ENCODE measurements around the gene RPL10. TPM values are rescaled to one million over a fixed set of nuclear protein-coding genes. Genes with fewer than 3 reads are reported as not detected.

RPL10 gene
- total RNA-seq, 2 donors from 2014 or later: 1,604 to 1,651 TPM

DNA sequence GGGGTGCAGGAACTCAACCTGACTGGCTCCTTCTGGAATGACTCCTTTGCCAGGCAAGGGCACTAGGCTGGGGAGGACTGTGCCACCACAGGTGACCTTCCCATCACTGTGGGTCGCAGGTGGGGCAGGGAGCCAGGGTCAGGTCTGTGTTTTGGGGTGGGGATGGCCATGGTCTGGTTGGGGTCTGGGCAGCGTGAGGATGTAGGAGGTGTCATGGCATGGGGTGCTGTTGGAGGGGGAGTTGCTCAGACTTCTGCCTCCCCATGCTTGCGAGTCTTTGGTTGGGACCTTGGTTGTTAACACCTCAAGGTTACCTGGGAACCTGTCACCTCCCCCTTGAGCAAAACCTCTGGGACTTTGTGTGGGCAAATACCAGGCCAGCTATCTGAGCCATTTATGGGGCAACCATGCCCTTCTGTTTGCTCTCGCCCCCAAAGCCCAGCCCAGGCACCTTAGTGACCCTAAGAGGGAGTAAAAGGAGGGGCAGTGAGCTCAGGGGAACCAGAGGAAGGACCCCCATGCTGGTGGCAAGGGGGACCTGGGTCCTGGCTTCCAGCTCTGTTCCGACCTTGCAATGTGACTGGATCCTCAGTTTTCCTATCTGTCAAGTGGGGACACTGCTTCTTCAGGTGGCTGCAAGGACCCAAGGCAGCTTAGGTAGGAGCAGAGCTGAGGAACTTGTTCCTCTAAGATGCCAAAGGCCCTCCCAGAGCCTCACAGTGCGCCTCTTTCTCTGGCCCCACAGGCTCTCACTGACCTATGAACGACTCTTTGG is 36.4 kb downstream of the RPL10 start:
- peaks cover 58% of the 10 kb centered on the region for H3K36me3 Mint-ChIP-seq (ENCODE audit: low read depth)
- no peak overlapping the region for H3K4me3 Mint-ChIP-seq
- no peaks in the 10 kb centered on the region for H3K9me3 Mint-ChIP-seq
- no peaks in the 10 kb centered on the region for H3K27me3 Mint-ChIP-seq
- ATAC-seq (replicated peaks): no peak
- no peak overlapping the region for H3K27ac Mint-ChIP-seq
- peaks cover 12% of the 10 kb centered on the region for H3K4me1 Mint-ChIP-seq

DNA sequence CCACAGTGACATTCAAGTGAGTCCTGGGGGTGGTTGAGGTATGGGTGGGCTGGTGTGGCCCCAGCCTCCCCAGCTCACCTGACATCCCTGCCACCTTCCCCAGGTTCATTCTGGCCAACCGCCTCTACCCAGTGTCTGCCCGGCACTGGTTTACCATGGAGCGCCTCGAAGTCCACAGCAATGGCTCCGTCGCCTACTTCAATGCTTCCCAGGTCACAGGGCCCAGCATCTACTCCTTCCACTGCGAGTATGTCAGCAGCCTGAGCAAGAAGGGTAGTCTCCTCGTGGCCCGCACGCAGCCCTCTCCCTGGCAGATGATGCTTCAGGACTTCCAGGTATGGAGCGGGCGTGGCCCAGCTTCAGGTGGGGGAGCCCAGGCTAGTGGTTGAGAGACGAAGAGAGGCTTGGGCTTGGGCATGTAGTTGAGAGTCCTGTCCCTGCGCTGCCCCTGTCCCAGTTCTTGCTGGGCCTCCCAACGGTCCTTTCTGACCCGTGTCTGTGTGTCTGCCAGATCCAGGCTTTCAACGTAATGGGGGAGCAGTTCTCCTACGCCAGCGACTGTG is 37.1 kb downstream of the RPL10 start:
- H3K4me3 Mint-ChIP-seq: no peak overlapping the region
- no peak overlapping the region for H3K27ac Mint-ChIP-seq
- H3K36me3 Mint-ChIP-seq (ENCODE audit: low read depth): peaks cover 65% of the 10 kb centered on the region
- no peak for ATAC-seq (replicated peaks)
- H3K9me3 Mint-ChIP-seq: no peaks in the 10 kb centered on the region
- H3K27me3 Mint-ChIP-seq: no peaks in the 10 kb centered on the region
- H3K4me1 Mint-ChIP-seq: peaks cover 12% of the 10 kb centered on the region

DNA sequence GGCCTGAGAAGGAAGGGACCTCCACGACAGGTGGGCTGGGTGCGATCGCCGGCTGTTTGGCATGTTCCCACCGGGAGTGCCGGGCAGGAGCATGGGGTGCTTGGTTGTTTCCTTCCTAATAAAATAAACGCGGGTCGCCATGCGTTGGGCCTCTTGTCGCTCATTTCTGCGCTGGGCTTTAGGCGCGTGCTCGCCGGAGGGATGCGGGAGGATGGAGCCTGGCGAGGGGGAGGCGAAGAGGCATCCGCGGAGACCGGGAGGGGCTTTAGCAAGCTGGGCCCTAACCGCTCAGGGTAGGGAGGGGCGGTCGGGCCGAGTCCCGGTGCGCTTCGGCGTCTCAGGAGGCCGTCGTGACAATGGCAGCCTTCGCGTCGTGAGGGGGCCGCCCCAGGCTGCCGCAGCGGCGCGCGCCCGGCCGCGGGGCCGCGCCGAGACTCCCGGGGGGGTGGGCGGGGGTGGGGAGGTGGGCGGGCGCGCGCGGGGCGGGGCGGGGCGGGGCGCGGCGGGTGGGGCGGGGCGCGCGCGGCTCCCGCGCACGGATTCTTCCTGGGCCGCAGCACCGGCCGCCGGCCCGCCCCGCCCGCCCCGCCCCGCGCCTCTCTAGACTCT is 38.3 kb downstream of the RPL10 start:
- Mint-ChIP-seq H3K27ac (peak overlapping the region; percentile 86), H3K36me3 (ENCODE audit: low read depth) (peaks cover 69% of the 10 kb centered on the region), H3K9me3 (no peaks in the 10 kb centered on the region), H3K4me3 (peak overlapping the region; percentile 82), H3K27me3 (no peaks in the 10 kb centered on the region), H3K4me1 (peaks cover 6% of the 10 kb centered on the region)
- peak; percentile 76 for ATAC-seq (replicated peaks)

DNA sequence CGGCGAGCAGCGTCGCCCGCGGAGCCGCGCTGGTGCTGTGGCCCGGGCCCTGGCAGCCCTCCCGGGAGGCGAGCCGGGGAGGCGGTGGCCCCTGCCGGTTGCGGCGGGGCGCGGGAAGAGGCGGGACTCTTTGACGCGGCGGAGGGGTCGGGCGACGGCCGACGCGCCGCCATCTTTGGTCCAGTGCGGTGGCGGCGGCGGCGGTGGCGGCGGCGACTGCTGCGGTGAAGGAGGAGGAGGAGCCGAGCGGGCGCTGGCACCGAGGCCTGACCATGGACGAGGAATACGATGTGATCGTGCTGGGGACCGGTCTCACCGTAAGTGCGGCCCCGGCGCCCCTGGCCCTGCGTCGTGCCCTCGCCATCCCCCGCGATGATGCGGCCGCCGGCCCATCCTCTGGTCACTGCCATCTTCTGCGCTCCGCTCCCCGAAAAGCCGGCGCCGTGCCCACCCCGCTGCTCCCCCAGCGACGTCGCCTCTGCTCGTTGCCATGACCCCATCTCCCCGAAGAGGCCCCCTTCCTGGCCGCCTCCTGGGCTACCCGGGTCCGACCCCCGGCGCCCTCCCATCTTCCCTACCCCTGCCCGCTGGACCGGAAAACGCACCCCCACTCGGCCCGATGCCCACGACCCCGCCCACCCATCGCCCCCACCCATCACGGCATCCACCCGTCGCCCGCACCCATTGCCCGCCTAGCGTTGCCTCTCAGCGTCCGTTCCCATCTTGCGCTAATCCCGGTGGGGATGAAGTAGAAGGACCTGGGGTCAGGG is 39.0 kb downstream of the RPL10 start, which contains the start of gene GDI1:
Gene GDI1 (plus strand): TSS at position 172 of the 770 bp plus-strand sequence. CDS start 101 bp downstream, at position 273.
- Mint-ChIP-seq H3K4me1 (peaks cover 6% of the 10 kb centered on the region), H3K27ac (peak within 1 kb of the TSS; percentile 91), H3K27me3 (no peaks in the 10 kb centered on the region), H3K36me3 (ENCODE audit: low read depth) (peaks cover 76% of the 10 kb centered on the region), H3K9me3 (no peaks in the 10 kb centered on the region), H3K4me3 (peak within 1 kb of the TSS; percentile 91)
- ATAC-seq (replicated peaks): peak; percentile 67

DNA sequence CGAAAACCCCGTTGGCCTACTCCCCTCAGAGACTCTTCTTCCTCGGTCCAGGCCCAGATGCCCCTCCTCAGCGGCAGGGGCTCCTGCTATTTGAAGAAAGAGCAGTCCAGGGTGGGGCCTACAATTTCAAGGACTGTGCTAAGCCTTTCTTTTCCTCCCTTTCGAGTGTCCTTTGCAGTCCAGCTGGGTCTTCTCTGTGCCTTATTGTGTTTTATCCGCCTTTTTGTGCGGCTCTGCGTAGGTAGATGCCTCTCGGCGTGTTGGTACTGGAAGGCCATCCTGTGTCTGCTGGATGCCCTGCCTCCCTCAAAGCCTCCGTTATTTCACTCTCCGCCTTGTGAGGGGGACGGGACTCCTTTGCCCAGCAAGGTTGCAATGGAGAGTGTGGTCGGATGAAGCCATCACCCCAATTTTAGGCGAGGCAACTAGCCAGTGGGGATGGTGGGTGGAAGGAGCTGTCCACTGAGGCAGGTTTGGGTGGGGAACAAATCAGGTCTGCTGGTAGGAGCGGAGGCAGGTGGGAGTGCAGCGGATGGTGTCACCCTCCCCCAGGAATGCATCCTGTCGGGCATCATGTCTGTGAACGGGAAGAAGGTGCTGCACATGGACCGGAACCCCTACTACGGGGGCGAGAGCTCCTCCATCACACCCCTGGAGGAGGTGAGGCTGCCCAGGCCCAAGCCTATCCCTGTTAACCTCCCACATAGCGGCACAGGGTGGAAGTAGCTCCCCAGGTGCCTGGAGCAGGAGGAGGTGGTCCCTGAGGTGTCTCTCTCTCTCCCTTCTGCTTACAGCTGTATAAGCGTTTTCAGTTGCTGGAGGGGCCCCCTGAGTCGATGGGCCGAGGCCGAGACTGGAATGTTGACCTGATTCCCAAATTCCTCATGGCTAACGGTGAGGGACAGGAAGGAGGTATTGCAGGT is 40.1 kb downstream of the RPL10 start:
- Mint-ChIP-seq H3K4me3 (peak overlapping the region; percentile 91), H3K9me3 (no peaks in the 10 kb centered on the region), H3K27ac (peak overlapping the region; percentile 91), H3K36me3 (ENCODE audit: low read depth) (peaks cover 82% of the 10 kb centered on the region), H3K4me1 (peaks cover 6% of the 10 kb centered on the region), H3K27me3 (no peaks in the 10 kb centered on the region)
- ATAC-seq (replicated peaks): no peak

DNA sequence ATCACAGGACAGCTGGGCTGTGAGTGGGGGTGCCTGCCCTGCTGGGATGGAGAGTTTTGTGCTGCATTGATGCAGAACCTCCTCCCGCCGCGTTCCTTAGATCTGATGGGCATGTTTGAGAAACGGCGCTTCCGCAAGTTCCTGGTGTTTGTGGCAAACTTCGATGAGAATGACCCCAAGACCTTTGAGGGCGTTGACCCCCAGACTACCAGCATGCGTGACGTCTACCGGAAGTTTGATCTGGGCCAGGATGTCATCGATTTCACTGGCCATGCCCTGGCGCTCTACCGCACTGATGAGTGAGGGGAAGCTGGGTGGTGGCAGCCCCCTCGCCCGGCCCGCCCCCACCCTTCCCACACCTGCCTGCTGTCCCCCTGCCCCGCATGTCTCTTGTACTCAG is 41.7 kb downstream of the RPL10 start:
- H3K36me3 Mint-ChIP-seq (ENCODE audit: low read depth): peaks cover 76% of the 10 kb centered on the region
- peaks cover 6% of the 10 kb centered on the region for H3K4me1 Mint-ChIP-seq
- ATAC-seq (replicated peaks): no peak
- H3K4me3 Mint-ChIP-seq: peak overlapping the region; percentile 37
- no peaks in the 10 kb centered on the region for H3K27me3 Mint-ChIP-seq
- H3K9me3 Mint-ChIP-seq: no peaks in the 10 kb centered on the region
- no peak overlapping the region for H3K27ac Mint-ChIP-seq

DNA sequence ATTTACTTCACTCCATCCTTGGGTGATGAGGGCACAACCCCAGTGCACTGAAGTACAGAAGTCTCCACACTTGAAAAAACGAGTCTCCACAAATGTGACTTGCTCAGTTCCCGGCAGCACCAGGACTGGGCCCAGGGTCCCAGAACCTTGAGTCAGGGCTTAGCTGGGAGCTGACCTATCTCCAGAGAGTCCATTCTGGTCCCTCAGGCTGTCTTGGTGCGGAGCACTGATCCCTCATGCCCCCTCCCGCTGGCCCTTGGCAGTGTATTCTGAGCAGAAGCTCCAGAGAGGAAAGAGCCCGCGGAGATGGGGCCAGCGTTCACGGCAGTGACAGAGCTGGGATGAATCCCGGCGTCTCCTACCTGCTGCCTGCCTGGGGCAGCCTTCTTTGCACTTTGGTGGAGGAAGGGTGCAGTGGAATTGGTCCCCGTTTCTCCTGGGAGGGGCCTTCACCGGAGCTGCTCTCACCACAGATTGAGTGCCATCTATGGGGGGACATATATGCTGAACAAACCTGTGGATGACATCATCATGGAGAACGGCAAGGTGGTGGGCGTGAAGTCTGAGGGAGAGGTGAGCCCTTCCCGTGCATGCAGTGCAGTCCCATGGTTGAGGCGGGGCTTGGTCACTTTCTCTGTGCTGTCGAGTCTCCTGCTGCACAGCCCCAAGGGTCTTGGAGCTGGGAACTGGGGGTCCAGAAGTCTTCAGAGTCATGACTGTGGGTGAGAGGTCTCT is 42.6 kb downstream of the RPL10 start:
- Mint-ChIP-seq H3K27ac (no peak overlapping the region), H3K4me3 (peak overlapping the region; percentile 37), H3K27me3 (no peaks in the 10 kb centered on the region), H3K36me3 (ENCODE audit: low read depth) (peaks cover 72% of the 10 kb centered on the region), H3K9me3 (no peaks in the 10 kb centered on the region), H3K4me1 (peaks cover 6% of the 10 kb centered on the region)
- no peak for ATAC-seq (replicated peaks)

DNA sequence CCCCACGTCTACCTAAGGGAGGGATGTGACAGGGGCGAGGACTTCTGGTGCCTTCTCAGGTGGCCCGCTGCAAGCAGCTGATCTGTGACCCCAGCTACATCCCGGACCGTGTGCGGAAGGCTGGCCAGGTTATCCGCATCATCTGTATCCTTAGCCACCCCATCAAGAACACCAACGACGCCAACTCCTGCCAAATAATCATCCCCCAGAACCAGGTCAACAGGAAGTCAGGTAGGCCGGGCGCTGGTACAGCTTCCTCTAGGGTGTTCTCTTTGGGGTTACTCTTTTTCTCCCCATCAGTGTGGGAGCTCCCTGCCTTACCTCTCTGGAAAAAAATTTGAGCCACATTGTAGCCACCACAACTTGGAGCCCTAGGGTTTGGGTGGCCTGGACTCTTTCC is 43.4 kb downstream of the RPL10 start:
- H3K4me3 Mint-ChIP-seq: peak overlapping the region; percentile 37
- H3K27ac Mint-ChIP-seq: no peak overlapping the region
- ATAC-seq (replicated peaks): no peak
- peaks cover 72% of the 10 kb centered on the region for H3K36me3 Mint-ChIP-seq (ENCODE audit: low read depth)
- no peaks in the 10 kb centered on the region for H3K27me3 Mint-ChIP-seq
- no peaks in the 10 kb centered on the region for H3K9me3 Mint-ChIP-seq
- no peaks in the 10 kb centered on the region for H3K4me1 Mint-ChIP-seq

DNA sequence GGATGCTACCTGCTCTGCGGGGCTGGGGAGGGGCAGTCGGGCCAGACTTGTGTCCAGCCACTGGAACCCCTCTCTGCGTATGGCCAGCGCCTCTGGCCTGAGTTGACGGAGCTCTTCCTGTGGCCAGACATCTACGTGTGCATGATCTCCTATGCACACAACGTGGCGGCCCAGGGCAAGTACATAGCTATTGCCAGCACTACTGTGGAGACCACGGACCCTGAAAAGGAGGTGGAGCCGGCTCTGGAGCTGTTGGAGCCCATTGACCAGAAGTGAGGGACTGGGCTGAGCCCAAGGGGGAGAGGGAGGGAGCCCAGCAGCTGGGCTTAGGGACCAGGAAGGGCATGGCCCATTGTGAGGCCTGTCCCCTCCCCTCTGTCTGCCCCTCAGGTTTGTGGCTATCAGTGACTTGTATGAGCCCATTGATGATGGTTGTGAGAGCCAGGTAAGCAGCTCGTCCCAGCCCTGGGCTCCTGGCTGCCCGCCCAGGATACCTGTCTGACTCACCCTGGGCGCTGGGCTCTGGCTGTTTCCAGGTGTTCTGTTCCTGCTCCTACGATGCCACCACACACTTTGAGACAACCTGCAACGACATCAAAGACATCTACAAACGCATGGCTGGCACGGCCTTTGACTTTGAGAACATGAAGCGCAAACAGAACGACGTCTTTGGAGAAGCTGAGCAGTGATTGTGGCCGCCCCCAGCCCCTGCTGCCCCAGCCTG is 44.0 kb downstream of the RPL10 start:
- no peaks in the 10 kb centered on the region for H3K9me3 Mint-ChIP-seq
- H3K27ac Mint-ChIP-seq: no peak overlapping the region
- ATAC-seq (replicated peaks): no peak
- H3K36me3 Mint-ChIP-seq (ENCODE audit: low read depth): peaks cover 75% of the 10 kb centered on the region
- no peaks in the 10 kb centered on the region for H3K27me3 Mint-ChIP-seq
- H3K4me3 Mint-ChIP-seq: peak overlapping the region; percentile 37
- no peaks in the 10 kb centered on the region for H3K4me1 Mint-ChIP-seq

DNA sequence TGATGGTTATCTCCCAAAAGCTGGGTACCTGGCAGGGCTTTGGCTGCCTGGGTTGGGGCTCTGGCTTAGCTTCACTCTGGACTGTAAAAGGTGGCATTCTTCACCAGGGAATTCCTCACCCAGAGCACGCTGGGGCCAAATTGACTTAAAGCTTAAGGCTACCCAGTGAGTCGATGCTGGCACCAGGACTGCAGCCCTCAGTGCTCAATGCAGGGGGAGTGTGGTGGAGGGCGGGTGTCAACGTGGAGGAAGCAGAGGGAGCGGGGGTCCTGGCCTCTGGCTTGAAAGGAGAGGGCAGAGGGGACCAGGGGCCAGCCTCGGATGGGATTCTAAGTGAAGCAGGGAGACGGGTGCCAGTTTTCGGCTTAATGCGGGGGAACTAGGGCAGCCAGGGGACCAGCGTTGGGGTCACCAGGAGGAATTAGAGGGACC is 45.3 kb downstream of the RPL10 start:
- H3K36me3 Mint-ChIP-seq (ENCODE audit: low read depth): peaks cover 74% of the 10 kb centered on the region
- H3K9me3 Mint-ChIP-seq: no peaks in the 10 kb centered on the region
- ATAC-seq (replicated peaks): peak; percentile 17
- H3K4me1 Mint-ChIP-seq: no peaks in the 10 kb centered on the region
- H3K27me3 Mint-ChIP-seq: no peaks in the 10 kb centered on the region
- peak overlapping the region; percentile 25 for H3K27ac Mint-ChIP-seq
- H3K4me3 Mint-ChIP-seq: peak overlapping the region; percentile 62

DNA sequence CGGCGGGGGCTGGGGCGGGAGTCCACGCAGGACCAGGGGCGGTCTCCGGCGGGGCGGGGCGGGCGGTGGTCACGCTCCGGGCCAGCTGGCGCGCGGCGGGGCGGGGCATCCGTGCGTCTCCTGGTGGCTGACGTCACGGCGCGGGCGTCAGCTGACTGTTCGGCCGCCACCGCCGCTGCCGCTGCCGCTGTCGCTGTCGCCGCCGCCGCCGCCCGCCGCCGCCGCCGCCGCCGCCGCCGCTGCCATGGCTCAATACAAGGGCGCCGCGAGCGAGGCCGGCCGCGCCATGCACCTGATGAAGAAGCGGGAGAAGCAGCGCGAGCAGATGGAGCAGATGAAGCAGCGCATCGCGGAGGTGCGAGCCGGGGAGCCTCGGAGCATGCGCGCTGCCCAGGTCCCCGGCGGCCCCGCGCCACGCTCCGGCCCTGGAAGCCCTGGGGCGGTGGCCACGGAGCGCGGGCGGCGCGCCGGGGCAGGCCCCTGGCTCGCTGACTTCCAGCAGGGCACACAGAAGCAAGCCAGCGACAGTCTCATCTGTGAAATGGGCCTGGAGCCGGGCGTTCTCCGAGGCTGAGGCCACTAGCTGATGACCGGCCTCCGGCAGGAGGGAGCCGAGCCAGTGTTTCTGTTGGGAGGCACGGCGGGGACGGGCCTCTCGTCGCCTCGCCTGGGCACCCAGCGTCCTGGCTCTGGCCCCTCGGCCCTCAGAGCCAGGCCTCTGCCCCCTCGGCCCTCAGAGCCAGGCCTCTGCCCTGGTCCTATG is 46.0 kb downstream of the RPL10 start, which contains the start of gene FAM50A:
Gene FAM50A (plus strand): TSS at position 150 of the 763 bp plus-strand sequence. CDS start 95 bp downstream, at position 245.
- Mint-ChIP-seq H3K36me3 (ENCODE audit: low read depth) (peaks cover 69% of the 10 kb centered on the region), H3K4me1 (no peaks in the 10 kb centered on the region), H3K27ac (peak within 1 kb of the TSS; percentile 25), H3K4me3 (peak within 1 kb of the TSS; percentile 62), H3K27me3 (no peaks in the 10 kb centered on the region), H3K9me3 (no peaks in the 10 kb centered on the region)
- peak; percentile 92 for ATAC-seq (replicated peaks)

DNA sequence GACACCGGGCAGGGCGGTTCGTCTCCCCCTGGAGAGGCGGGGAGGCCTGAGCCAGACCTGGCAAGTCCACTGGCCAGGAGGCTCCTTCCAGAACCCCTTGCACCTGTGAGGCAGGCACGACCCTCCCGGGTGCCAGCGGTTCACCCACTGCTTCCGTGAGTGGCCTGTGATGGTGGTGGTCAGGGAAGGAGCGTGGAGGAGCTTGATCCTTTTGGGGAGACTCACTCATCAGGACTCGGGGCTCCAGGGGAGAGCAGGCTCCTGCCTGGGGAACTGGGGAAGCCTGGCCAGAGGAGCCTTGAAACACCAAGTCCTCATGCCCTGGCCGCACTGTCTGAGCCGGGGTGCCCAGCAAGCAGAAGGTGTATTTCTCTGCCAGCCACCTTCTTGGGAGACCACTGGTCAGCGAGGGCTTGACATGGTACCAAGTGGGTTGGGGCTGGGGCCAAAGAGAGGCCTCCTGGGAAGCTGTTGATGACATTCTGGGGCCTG is 46.6 kb downstream of the RPL10 start:
- ATAC-seq (replicated peaks): no peak
- Mint-ChIP-seq H3K4me3 (peak overlapping the region; percentile 32), H3K36me3 (ENCODE audit: low read depth) (peaks cover 63% of the 10 kb centered on the region), H3K27ac (no peak overlapping the region), H3K4me1 (no peaks in the 10 kb centered on the region), H3K9me3 (no peaks in the 10 kb centered on the region), H3K27me3 (no peaks in the 10 kb centered on the region)

Data from activated T-helper 17 cell treated with anti-CD3 and anti-CD28 coated beads, Interleukin-2, amount 50 U/mL, for 72 hours (primary cell).